Stimulated activated CD8-positive, alpha-beta memory T cell treated with anti-CD3 and anti-CD28 coated beads, Interleukin-15, amount 100 ng/mL, for 48 hours (primary cell): Measurements from ENCODE around the gene SNAI1.
"Not testable (repeated sequence)": the region's sequence is repeated elsewhere in the genome, so short reads cannot be mapped to it uniquely, and the experiment has no call there.

ENCODE experiments used
- DNase-seq, 2 donors: peaks; one replicate each; pipeline ENCODE4 v3.0.0-alpha.2; 2020; ENCODE audit warnings: low read depth in 2 of 2

Gene SNAI1

DNA sequence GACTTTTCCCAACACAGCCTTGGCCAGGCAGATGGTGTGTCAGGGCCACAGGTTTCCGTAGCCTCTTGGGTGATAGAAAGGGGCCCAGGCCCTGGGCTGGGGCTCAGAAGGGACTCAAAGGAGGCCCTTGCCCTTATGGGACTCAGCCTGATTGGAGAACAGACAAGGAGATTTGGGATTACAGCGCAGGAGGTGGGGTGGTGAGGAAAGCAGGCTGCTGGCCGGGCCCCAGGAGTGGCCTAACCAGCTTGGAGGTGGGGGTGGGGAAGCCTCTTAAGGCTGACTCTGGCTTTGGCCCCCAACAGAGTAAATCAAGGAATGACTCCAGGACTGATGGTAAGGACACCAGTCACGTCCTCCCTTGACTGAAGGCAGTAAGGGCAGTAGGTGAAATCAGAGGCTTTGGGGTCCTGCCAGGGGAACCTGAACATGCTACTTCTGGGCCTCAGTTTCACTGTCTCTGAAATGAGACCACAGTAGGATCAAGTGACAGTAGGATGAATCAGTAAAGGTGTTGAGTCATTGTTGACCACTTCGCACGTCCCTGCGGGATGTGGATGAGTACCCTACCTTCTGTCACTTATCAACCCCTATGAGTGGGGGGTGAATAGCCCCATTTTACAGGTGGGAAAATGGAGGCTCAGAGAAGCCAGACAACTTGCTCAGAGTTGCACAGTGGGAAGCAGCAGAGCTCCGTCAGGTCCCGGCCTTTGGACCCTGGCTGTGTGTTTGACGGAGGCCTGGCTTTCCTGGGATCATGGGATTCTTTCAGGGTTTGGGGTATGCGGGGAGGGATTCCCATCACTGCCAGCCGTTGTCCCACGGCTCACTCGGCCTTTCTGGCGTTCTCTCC is 4.5 kb downstream of the SNAI1 start:
- DNase-seq, result no peak

GRCh38 chr20:49987868-49988690 is 5.3 kb downstream of the SNAI1 start:
- DNase-seq, result no peak

- DNase-seq, result no peak
These were observed 6.7 kb downstream of the SNAI1 start for GRCh38 chr20:49989234-49990065.

DNA sequence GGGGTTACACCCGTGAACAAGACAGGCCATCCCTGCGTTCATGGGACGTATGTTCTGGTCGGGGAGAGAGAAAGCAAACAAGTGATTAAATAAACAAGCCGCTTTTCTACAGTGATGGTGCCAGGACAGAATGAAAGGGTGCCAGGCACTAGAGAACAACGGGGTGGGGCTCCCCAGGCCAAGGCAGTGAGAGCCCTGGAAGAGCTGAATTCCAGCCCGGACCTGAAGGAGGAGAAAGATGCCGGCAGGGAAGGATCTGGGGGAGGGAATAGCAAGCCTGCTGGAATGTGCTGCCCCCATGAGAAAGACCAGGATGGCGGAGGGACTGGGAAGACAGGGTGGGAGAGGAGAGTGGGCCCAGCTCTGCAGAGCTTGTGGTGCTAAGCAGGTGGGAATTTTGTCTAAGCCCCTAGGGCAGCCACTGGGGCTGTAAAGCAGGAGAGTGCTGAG is 7.5 kb downstream of the SNAI1 start:
- no peak for DNase-seq

DNA sequence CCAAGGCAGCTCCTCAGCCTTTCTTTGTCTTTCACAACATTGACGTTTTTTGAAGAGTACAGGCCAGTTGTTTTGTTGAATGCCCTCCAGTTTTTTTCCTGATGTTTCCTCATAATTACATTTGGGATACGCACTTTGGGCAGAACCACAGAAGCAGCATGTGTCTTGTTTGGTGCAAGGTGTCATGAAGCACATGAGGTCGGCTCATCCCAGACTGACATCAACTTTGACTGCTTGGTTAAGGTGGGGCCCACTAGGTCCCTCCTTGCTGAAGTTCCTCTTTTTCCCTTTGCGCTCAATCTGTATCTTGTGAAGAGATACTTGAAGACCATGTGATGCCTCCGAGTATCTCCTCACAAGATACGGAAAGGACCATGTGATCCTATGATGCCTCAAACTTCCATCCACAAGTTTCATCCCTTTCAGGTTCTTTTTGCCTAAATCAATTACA is 10.5 kb downstream of the SNAI1 start:
- no peak for DNase-seq

DNA sequence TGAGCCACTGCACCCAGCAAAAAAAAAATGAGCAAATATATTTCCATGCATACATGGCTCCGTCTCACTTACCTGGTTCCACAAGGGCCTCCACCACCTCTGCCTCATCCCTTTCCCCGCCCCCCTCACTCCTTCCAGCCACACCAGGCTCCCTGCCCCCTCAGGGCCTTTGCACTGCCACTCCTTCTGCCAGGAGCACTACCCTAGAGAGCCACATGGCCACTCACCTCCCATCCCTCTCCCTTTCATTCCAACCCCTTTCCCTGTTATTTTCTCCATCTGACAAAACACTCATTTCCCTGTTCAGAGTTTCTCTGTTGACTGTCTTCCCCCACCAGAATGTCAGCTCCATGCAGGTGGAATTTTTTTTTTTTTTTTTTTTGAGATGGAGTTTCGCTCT is 12.8 kb downstream of the SNAI1 start:
- DNase-seq, result no peak

DNA sequence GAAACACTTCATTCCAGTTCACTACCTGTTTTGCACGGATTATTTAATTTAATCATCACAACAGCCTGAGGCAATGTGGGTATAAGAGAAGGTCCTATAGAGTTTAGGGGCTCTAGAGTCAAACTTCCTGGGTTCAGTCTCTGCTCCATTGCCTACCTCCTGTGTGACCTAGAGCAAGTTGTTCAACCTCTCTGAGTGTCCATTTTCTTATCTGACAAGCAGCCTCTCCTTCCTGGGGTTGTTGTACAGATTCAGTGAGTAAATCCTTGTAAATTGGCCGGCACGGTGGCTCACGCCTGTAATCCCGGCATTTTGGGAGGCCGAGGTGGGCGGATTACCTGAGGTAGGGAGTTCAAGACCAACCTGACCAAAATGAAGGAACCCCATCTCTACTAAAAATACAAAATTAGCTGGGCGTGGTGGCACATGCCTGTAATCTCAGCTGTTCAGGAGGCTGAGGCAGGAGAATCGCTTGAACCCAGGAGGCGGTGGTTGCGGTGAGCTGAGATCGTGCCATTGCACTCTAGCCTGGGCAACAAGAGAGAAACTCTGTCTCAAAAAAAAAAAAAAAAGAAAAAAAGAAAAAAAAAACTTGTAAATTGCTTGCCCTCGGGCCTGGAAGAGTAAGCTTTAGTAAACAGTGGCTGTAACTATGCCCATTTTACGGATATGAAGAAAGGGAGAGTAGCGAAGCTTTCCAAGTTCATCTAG is 15.9 kb downstream of the SNAI1 start:
- not testable (repeated sequence) for DNase-seq

- peak; percentile 44 to 52 for DNase-seq
These were observed 16.5 kb downstream of the SNAI1 start for GRCh38 chr20:49999329-49999728.

DNA sequence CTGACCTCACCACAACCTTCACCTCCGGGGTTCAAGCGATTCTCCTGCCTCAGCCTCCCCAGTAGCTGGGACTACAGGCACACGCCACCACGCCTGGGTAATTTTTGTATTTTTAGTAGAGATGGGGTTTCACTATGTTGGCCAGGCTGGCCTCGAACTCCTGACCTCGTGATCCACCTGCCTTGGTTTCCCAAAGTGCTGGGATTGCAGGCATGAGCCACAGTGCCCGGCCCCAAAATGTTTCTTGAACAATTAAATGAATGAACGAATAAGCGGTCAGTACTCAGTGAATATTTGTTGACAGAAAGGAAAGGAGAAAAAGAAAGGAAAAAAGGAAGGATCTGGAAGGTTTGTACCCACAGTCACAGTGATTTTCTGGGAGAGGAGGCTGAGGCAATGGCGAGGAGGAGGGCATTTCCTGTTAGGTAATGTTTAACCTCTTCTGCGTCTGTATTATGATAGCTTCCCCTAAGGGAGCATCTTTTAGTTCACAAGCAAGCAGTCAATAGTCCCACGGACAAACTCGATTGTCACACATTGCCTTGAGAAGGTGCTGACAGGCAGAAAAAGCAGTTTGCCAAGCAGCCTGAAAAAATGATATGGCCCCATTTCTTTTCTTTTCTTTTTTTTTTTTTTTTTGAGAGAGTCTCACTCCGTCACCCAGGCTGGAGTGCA is 17.9 kb downstream of the SNAI1 start:
- DNase-seq, result not testable (repeated sequence)

DNA sequence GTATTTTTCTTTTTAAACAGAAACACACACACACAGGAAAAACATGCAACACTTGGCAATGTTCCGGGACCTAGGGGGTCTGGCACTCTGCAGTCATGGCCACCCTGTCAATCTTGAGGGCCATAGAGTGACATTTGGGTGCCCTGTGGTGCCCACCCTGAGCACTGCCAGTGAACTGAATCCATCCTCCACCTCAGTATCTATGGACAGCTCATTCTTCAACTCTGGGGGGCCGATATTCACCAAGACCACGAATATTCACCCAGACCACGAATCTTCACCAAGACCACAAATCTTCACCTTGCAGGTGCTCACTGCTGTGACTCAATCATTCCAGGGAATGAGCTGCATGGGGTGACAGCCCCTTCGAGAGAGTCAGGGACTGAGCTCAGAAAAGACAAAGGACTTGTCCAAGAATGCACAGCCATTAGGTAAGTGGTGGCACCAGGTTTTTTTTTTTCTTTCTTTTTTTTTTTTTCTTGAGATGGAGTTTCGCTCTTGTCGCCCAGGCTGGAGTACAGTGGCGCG is 19.1 kb downstream of the SNAI1 start:
- peak; percentile 24 for DNase-seq

- DNase-seq, result no peak
These were observed 20.5 kb downstream of the SNAI1 start for GRCh38 chr20:50003253-50003656.

- DNase-seq, result no peak
These were observed 21.4 kb downstream of the SNAI1 start for GRCh38 chr20:50004229-50004628.

DNA sequence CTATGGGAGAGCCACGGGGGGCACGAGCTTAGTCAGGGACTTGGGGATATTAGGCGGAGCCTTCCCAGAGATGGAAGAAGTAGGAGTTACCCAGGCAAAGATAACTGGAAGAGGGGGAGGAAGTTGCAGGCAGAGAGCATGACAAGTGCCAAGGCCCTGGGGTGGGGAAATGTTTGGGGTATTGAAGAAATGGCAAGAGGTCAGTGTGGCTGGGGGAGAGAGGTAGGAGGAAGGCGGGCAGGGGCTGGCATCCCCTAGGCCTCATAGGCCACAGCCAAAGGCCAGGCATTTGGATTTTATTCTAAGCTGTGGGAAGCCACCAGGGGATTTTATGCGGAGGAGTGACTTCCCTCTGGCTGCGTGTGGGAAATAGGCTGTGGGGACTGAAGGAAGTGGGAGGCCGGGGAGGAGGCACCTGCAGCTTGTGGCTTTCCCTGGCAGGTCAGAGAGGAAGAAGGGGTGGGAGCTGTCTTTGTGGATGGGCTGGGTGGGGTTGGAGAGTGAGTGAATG is 22.7 kb downstream of the SNAI1 start:
- no peak for DNase-seq

DNA sequence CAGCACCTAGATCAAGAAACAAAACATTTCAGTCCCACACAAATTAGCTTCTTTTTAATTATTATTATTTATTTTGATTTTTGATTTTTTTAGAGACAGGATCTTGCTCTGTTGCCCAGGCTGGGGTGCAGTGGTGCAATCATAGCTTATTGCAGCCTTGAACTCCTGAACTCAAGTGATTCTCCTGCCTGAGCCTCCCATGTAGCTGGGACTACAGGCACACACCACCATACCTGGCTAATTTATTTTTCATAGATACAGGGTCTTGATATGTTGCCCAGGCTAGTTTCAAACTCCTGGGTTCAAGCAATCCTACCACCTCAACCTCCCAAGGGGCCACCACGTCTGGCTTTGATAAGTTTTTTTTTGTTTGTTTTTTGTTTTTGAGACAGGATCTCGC is 24.6 kb downstream of the SNAI1 start:
- no peak for DNase-seq

- DNase-seq, result no peak
These were observed 25.2 kb downstream of the SNAI1 start for GRCh38 chr20:50008007-50008406.

GRCh38 chr20:50009521-50010454 is 27.0 kb downstream of the SNAI1 start:
- DNase-seq, result no peak

- not testable (repeated sequence) for DNase-seq
These were observed 28.8 kb downstream of the SNAI1 start for GRCh38 chr20:50011597-50011996.

- no peak for DNase-seq
These were observed 29.8 kb downstream of the SNAI1 start for GRCh38 chr20:50012282-50013263.
